Measurements from ENCODE around the gene RSRC1.
"Not testable (repeated sequence)": the region's sequence is repeated elsewhere in the genome, so short reads cannot be mapped to it uniquely, and the experiment has no call there.

Gene RSRC1

GRCh38 chr3:158483701-158484235, 373.9 kb downstream of the RSRC1 start:
- DNase-seq = no peak

DNA sequence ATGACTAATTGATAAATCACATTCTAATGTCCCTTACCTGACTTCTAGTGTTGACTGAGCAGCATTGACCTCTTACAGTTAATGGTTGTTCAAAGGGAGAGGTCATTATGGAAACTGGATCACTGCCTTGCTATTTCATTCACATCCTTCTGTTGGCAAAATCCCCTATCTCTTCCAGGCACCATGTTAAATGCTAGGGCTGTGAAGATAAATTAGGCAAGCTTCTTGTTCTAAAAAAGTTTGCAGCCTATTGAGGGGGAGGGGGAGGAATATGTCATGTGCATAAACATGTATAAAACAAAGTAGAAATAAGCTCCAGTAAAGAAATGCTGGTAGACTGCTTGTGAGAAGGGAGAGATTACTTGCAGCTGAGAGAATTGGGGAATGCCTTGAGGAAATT, 376.3 kb downstream of the RSRC1 start:
- DNase-seq = peak; percentile 76

GRCh38 chr3:158488670-158489069, 378.8 kb downstream of the RSRC1 start:
- peak; percentile 78 for DNase-seq

DNA sequence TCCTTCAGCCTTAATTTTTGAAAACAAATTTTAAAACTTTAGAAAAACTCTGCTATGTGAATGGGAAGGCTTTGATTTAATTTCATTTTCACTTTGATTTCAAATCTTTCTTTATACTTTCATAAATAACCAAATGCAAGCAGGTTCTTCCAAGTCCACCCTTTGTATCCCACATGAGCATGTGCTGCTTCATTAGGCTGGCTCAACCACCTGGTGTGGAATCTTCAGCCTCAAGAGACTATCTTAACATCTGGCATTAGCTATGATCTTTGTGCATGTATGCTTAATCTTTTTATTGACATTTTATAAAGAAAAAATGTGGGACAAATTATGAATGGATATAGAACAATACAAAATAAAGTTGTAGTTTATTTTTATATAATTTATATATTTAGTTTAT, 379.3 kb downstream of the RSRC1 start:
- no peak for DNase-seq

DNA sequence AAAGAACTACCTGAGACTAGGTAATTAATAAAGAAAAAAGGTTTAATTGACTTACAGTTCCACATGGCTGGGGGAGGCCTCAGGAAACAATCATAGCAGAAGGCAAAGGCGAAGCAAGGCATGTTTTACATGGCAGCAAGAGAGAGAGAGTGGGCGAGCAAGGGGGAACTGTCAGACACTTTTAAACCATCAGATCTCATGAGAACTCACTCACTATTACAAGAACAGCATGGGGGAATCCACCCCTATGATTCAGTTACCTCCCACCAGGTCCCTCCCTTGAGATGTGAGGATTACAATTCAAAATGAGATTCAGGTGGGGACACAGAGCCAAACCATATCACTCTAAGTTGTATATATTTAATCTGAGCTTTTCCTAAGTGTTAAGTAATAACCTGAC, 382.1 kb downstream of the RSRC1 start:
- no peak for DNase-seq

DNA sequence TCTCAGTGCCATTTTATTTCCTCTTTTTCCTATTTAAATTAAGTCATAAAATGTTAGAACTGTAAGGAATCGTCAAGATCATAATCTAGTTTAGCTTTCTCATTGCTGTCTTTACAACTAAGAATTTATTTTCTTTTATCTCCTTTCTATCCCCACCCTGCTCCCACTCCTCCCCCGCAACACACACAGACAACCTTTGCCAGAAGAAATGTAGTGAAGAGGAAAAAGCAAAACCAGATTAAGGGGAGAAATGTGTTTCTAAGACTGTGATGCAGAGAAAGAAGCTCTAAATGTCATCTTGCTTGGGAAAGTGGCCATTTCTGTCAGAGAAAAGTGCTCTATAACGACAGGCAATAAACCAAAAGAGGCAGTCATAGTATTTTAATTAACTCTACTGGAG, 382.8 kb downstream of the RSRC1 start:
- DNase-seq = no peak

GRCh38 chr3:158493931-158494330, 384.0 kb downstream of the RSRC1 start:
- no peak for DNase-seq

GRCh38 chr3:158494673-158495072, 384.8 kb downstream of the RSRC1 start:
- DNase-seq = no peak

- DNase-seq = not testable (repeated sequence)
Observed at GRCh38 chr3:158495398-158495902, 385.6 kb downstream of the RSRC1 start.

- DNase-seq = no peak
Observed at GRCh38 chr3:158505117-158505516, 395.2 kb downstream of the RSRC1 start.

DNA sequence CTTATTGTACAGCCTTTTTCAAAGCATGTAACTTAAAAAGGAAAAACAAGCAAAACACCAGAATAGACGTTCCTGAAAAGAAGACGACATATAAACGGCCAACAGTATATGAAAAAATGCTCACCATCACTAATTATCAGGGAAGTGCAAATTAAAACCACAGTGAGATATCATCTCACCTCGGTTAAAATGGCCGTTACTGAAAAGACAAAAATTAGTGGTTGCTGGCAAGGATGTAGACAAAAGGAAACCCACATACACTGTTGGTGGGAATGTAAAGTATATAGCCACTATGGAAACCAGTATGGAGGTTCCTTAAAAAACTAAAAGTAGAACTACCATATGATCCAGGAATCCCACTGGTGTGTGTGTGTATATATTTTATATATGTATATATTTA, 396.6 kb downstream of the RSRC1 start:
- no peak for DNase-seq

DNA sequence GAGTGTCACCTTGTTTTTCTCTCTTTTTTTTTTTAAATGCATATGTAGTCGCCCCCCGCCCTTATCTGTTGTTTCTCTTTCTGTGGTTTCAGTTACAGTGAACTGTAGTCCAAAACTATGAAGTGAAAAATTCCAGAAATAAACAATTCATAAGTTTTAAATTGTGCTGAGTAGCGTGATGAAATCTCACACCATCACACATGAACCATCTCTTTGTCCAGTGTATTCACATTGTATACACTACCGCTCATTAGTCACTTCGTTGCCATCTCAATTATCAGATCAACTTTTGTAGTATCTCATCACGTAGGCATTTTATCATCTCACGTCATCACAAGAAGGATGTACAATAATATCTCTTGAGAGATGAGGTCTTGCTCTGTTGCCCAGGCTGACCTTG, 398.6 kb downstream of the RSRC1 start:
- DNase-seq = peak; percentile 55

- peak; percentile 72 for DNase-seq
Observed at GRCh38 chr3:158509891-158510290, 400.0 kb downstream of the RSRC1 start.

DNA sequence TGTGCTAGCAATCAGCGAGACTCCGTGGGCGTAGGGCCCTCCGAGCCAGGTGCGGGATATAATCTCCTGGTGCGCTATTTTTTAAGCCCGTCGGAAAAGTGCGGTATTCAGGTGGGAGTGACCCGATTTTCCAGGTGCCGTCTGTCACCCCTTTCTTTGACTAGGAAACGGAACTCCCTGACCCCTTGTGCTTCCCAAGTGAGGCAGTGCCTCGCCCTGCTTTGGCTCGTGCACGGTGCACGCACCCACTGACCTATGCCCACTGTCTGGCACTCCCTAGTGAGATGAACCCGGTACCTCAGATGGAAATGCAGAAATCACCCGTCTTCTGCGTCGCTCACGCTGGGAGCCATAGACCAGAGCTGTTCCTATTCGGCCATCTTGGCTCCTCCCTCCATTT, 406.8 kb downstream of the RSRC1 start:
- DNase-seq = not testable (repeated sequence)

GRCh38 chr3:158519776-158520175, 409.9 kb downstream of the RSRC1 start:
- no peak for DNase-seq

- DNase-seq = no peak
Observed at GRCh38 chr3:158520433-158520832, 410.5 kb downstream of the RSRC1 start.

GRCh38 chr3:158522221-158523136, 412.6 kb downstream of the RSRC1 start:
- no peak for DNase-seq

DNA sequence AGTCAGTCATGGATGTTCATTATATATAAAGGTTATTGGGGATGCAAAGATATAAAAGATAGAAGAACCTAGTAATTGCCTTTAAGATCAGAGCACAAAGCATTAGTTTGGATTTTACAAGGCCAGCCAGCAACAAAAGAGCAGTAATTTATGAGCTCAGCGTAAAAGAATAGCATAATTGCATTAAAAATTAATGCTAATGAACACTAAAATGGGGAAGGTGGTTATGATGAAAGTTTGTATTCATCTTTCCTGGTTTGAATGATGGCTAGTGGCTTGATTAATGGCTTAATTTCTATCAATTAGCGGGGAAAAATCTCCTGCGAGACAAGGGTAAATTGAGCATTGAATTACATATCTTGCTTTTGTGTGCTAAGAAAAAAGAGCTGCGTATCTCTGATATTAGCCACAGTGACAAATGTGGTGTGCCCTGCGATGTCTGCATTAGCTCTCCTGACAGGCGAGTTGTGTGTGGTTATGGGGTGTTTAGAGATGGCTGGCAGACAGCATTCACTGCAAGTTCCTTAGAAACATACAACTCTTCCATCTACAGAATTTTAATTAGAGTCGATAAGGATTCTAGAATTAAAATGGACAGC, 418.3 kb downstream of the RSRC1 start:
- no peak for DNase-seq

DNA sequence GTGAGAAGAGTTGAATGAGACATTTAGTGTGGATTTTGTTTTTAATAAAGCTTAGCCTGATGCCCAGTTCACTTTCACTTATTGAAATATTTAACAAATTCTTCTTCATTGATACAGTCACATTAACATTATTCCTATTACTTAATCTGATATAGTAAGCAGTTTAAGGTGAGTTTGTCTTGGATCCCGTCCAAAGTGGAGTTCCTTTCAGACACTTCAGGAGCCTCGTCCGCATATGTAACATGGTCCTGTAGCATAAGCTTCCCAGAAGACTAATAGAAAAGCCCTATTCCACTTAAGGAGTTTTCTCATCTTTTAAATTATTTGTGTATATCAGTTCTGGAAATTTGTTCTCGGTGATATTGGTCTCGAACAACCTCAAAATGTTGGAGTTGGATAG, 421.4 kb downstream of the RSRC1 start:
- DNase-seq = no peak

- peak; percentile 39 for DNase-seq
Observed at GRCh38 chr3:158532099-158532734, 422.3 kb downstream of the RSRC1 start.

DNA sequence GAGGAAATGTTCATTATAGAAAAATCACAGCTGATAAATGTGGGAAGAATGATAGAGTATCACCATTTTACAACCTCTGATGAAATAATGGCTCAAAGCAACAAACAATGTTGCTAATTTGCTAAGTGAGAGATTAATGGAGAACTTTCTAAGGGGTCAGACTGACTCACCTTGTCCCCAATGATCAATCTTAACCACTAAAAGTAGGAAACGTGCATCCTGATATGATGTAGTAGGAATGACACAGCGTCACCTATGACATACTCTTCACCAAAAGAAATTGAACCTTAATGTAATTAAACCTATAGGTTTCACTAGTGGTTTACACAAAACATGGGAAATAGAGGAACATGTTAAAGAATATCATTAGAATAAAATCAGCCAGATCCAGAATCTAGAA, 426.0 kb downstream of the RSRC1 start:
- no peak for DNase-seq

- DNase-seq = peak; percentile 13
Observed at GRCh38 chr3:158539414-158540014, 429.6 kb downstream of the RSRC1 start.

DNA sequence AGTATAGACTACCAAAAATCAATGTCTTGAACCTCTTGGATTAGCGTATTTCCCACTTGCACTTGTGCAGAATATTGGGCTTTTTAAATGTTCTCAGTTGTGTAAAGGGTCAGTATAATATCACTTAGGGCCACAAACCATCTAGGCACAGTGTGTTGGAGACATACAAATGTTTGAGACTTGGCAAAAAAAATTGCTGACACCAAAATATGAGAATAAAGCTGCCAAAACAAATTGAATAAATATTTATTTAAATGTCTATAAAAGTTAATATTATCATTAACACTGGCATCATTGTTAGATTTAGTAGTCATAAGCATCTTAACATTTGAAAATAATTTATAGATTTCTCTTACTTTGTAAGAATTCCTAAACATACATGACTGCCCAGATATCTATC, 430.2 kb downstream of the RSRC1 start:
- DNase-seq = no peak
